Activated CD4-positive, alpha-beta T cell treated with anti-CD3 and anti-CD28 coated beads, Interleukin-2, amount 50 U/mL, for 24 hours (primary cell): ENCODE data around the gene BHLHE40.

ENCODE experiments used
- DNase-seq, 2 donors: peaks; one replicate each; pipeline ENCODE4 v3.0.0-alpha.2; 2020; ENCODE audit warnings: low read depth in 1 of 2, low spot score in 1 of 2

BHLHE40 gene

GRCh38 chr3:4982773-4983738 lies 3.8 kb downstream of the BHLHE40 start:
- no peak for DNase-seq

GRCh38 chr3:4983739-4984510 lies 4.7 kb downstream of the BHLHE40 start:
- DNase-seq: peak in 1 of 2 donors; percentile 63

GRCh38 chr3:4984511-4984864 lies 5.3 kb downstream of the BHLHE40 start:
- no peak for DNase-seq

GRCh38 chr3:4985330-4986174 lies 6.3 kb downstream of the BHLHE40 start:
- DNase-seq: no peak

GRCh38 chr3:4986175-4986781 lies 7.0 kb downstream of the BHLHE40 start:
- DNase-seq: no peak

GRCh38 chr3:4986782-4987537 lies 7.7 kb downstream of the BHLHE40 start:
- DNase-seq: no peak

GRCh38 chr3:4987538-4988296 lies 8.5 kb downstream of the BHLHE40 start:
- DNase-seq: no peak

- no peak for DNase-seq
These were observed 10.0 kb downstream of the BHLHE40 start for GRCh38 chr3:4988983-4989834.

- no peak for DNase-seq
These were observed 10.8 kb downstream of the BHLHE40 start for GRCh38 chr3:4990069-4990468.

GRCh38 chr3:4992118-4992517 lies 12.9 kb downstream of the BHLHE40 start:
- DNase-seq: no peak

- DNase-seq: no peak
These were observed 14.3 kb downstream of the BHLHE40 start for GRCh38 chr3:4993276-4994143.

- DNase-seq: no peak
These were observed 15.0 kb downstream of the BHLHE40 start for GRCh38 chr3:4994144-4994730.

- no peak for DNase-seq
These were observed 15.7 kb downstream of the BHLHE40 start for GRCh38 chr3:4994823-4995499.

GRCh38 chr3:4995500-4996053 lies 16.3 kb downstream of the BHLHE40 start:
- no peak for DNase-seq

- no peak for DNase-seq
These were observed 17.1 kb downstream of the BHLHE40 start for GRCh38 chr3:4996223-4996765.

- DNase-seq: no peak
These were observed 17.6 kb downstream of the BHLHE40 start for GRCh38 chr3:4996771-4997291.
